ENCODE data around the gene RPL18.
A peak's percentile ranks its signal among the peaks of the same experiment; 100 is the strongest.

RPL18 gene

DNA sequence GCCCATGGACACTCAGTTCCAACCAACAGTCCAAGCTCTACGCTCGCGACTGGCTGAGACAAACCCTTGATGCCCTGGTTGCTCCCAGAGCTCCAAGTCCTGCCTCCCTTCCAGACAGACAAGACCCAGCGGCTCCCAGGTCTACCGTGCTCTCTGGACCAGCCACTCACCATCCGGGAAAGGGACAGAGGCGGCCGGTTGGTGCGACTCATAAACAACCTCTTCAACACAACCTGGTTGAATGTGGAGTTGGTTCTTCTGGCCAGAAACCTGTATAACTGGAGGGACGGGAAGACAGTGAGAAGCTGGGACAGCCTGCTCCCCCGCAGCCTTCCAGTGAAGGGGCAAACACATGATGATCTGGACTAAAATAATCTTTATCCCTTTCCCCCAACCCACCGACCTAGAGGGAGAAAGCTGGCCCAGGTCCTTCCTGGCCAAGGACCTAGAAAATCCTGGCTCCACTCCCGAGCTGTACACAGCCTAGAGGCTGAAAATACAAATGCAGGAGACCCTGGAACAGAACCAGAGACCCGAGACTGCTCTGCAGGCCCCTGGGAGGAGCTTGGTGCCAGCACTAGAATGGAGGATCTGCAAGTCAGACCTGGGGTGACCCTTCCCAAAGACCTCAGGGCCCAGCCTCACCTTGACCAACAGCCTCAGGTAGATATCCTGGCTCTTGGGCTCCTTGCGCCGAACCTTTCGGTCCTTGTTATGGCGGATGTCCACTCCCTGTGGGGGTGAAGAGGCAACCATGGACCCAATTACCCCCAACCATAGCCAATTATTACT is 1.6 kb downstream of the RPL18 start:
- Histone ChIP-seq H3K79me2 (ENCODE audit: insufficient read depth, low read length) (peaks cover 62% of the 10 kb centered on the region), H3K36me3 (ENCODE audit: insufficient read depth, low read length) (peaks cover 36% of the 10 kb centered on the region; the same call in 1 of the 2 replicates), H3K9ac (ENCODE audit: low read depth, low read length, poor library complexity, severe bottlenecking) (peak overlapping the region; percentile 100), H2AFZ (ENCODE audit: low read length) (no peak overlapping the region), H3K4me2 (ENCODE audit: low read depth, low read length, poor library complexity, severe bottlenecking) (peak overlapping the region; percentile 98), H3K4me3 (ENCODE audit: low read length, poor library complexity, severe bottlenecking) (peak overlapping the region; percentile 100), H3K9me3 (ENCODE audit: insufficient read depth, low read depth, low read length) (no peaks in the 10 kb centered on the region), H4K20me1 (ENCODE audit: insufficient read depth, low read length, poor library complexity, severe bottlenecking) (peaks cover 44% of the 10 kb centered on the region), H3K27me3 (ENCODE audit: insufficient read depth, low read length, poor library complexity, severe bottlenecking) (peaks cover 8% of the 10 kb centered on the region), H3K9me2 (replicated peaks; ENCODE audit: low read depth, low read length) (no peaks in the 10 kb centered on the region), H3K4me1 (ENCODE audit: insufficient read depth, low read length, poor library complexity, severe bottlenecking) (peaks cover 27% of the 10 kb centered on the region), H3F3A (ENCODE audit: low read depth) (no peaks in the 10 kb centered on the region)
- TF ChIP-seq EZH2phosphoT487 (IDR thresholded peaks at IDR 0.05; ENCODE audit: borderline replicate concordance) (no peak), CTCF (conservative IDR thresholded peaks at IDR 0.05; ENCODE audit: low read length) (no peak)

DNA sequence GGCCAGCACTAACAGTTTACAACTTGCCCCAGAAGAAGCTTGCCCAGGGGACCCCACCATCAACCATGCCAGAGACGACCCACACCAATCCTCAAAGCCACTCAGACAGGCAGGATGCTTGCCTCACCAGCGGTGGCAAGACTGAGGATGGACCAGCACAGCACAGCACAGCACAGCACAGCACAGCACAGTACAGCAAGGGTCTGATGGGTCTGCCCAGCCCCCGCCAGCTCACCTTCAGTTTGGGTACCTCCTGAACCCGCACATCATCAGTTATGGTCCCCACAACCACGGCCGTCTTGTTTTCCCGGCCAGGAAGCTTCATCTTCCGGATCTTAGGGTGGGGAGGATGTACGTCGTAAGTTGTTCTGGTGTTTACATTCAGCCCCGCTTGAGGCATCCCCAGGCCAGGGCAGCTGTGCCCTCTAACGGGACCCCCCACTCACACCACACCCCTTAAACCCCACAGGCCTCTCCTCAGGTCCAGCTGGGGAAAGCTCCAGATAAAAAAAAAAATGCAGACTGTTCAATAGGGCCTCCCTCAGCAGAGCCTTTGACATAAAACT is 2.4 kb downstream of the RPL18 start:
- Histone ChIP-seq H3K27me3 (ENCODE audit: insufficient read depth, low read length, poor library complexity, severe bottlenecking) (peaks cover 8% of the 10 kb centered on the region), H3K9me2 (replicated peaks; ENCODE audit: low read depth, low read length) (no peaks in the 10 kb centered on the region), H3K4me1 (ENCODE audit: insufficient read depth, low read length, poor library complexity, severe bottlenecking) (peaks cover 27% of the 10 kb centered on the region), H3K4me2 (ENCODE audit: low read depth, low read length, poor library complexity, severe bottlenecking) (peak overlapping the region; percentile 98), H3K79me2 (ENCODE audit: insufficient read depth, low read length) (peaks cover 59% of the 10 kb centered on the region), H3K4me3 (ENCODE audit: low read length, poor library complexity, severe bottlenecking) (peak overlapping the region; percentile 100), H3K9me3 (ENCODE audit: insufficient read depth, low read depth, low read length) (no peaks in the 10 kb centered on the region), H3K9ac (ENCODE audit: low read depth, low read length, poor library complexity, severe bottlenecking) (peak overlapping the region; percentile 100), H3K36me3 (ENCODE audit: insufficient read depth, low read length) (peaks cover 36% of the 10 kb centered on the region; the same call in 1 of the 2 replicates), H4K20me1 (ENCODE audit: insufficient read depth, low read length, poor library complexity, severe bottlenecking) (peaks cover 44% of the 10 kb centered on the region), H2AFZ (ENCODE audit: low read length) (no peak overlapping the region), H3F3A (ENCODE audit: low read depth) (no peaks in the 10 kb centered on the region)
- no peak for TF ChIP-seq EZH2phosphoT487 (IDR thresholded peaks at IDR 0.05; ENCODE audit: borderline replicate concordance)
- TF ChIP-seq CTCF (conservative IDR thresholded peaks at IDR 0.05; ENCODE audit: low read length), result no peak

DNA sequence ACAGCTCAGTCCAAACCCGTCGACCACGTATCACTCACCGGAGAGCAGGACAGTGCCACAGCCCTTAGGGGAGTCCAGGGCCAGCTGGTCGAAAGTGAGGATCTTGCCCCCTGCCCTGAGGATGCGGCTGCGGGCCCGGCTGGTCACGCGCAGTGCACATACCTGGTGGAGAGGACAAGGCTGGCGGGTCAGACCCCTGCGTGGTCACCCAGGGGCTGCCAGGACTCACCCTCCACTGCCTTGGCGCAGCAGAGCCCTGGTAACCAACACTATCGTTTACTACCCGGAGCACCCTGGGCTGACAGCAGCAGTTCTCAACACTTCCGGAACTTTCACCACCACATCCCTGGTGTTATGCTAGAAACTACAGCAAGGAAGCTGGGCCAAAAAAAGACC is 2.9 kb downstream of the RPL18 start:
- TF ChIP-seq EZH2phosphoT487 (IDR thresholded peaks at IDR 0.05; ENCODE audit: borderline replicate concordance), result no peak
- no peak for TF ChIP-seq CTCF (conservative IDR thresholded peaks at IDR 0.05; ENCODE audit: low read length)
- peaks cover 54% of the 10 kb centered on the region for H3K79me2 ChIP-seq (ENCODE audit: insufficient read depth, low read length)
- no peaks in the 10 kb centered on the region for H3K9me3 ChIP-seq (ENCODE audit: insufficient read depth, low read depth, low read length)
- H3K27me3 ChIP-seq (ENCODE audit: insufficient read depth, low read length, poor library complexity, severe bottlenecking), result peaks cover 8% of the 10 kb centered on the region
- H3K4me3 ChIP-seq (ENCODE audit: low read length, poor library complexity, severe bottlenecking), result peak overlapping the region; percentile 100
- no peaks in the 10 kb centered on the region for H3K9me2 ChIP-seq (replicated peaks; ENCODE audit: low read depth, low read length)
- H2AFZ ChIP-seq (ENCODE audit: low read length), result no peak overlapping the region
- H3K4me2 ChIP-seq (ENCODE audit: low read depth, low read length, poor library complexity, severe bottlenecking), result peak overlapping the region; percentile 98
- H3K9ac ChIP-seq (ENCODE audit: low read depth, low read length, poor library complexity, severe bottlenecking), result peak overlapping the region; percentile 100
- H3K4me1 ChIP-seq (ENCODE audit: insufficient read depth, low read length, poor library complexity, severe bottlenecking), result peaks cover 27% of the 10 kb centered on the region
- H3K36me3 ChIP-seq (ENCODE audit: insufficient read depth, low read length), result peaks cover 36% of the 10 kb centered on the region; the same call in 1 of the 2 replicates
- no peaks in the 10 kb centered on the region for H3F3A ChIP-seq (ENCODE audit: low read depth)
- peaks cover 44% of the 10 kb centered on the region for H4K20me1 ChIP-seq (ENCODE audit: insufficient read depth, low read length, poor library complexity, severe bottlenecking)
